ENCODE data around the gene ST3GAL3.
A peak's percentile ranks its signal among the peaks of the same experiment; 100 is the strongest.

Gene ST3GAL3

GRCh38 chr1:43707190-43708001, at the start of gene ST3GAL3:
Gene ST3GAL3 (plus strand): TSS chr1:43707536. CDS start chr1:43736263, 28,727 bp downstream.
- DNase-seq (ENCODE audit: low read depth), result peak; percentile 89

- no peak for DNase-seq (ENCODE audit: low read depth)
Observed at GRCh38 chr1:43659212-43660166, 47.8 kb upstream of the ST3GAL3 start.

- no peak for DNase-seq (ENCODE audit: low read depth)
Observed at GRCh38 chr1:43660355-43660754, 47.0 kb upstream of the ST3GAL3 start.

- no peak for DNase-seq (ENCODE audit: low read depth)
Observed at GRCh38 chr1:43664369-43664768, 43.0 kb upstream of the ST3GAL3 start.

GRCh38 chr1:43666608-43667007, 40.7 kb upstream of the ST3GAL3 start:
- DNase-seq (ENCODE audit: low read depth), result no peak

GRCh38 chr1:43668956-43669355, 38.4 kb upstream of the ST3GAL3 start:
- no peak for DNase-seq (ENCODE audit: low read depth)

- no peak for DNase-seq (ENCODE audit: low read depth)
Observed at GRCh38 chr1:43669878-43670277, 37.5 kb upstream of the ST3GAL3 start.

DNA sequence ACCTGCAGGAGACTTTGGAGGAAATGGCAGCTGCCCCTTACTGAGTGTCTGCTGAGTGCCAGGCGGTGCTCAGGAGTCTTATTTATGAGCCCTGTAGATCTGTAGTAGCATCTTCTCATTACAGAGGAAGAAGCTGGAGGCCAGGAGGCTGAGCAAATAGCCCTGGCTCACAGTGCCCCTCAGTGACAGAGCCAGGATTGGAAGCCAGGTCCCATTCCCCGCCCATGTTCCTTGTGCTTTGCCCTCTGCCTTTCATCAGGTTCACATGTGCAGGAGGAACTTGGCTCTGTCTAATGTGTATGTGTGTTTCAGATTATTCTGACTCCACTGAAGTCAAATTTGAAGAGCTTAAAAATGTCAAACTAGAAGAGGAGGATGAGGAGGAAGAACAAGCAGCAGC, 36.1 kb upstream of the ST3GAL3 start:
- DNase-seq (ENCODE audit: low read depth), result no peak

- no peak for DNase-seq (ENCODE audit: low read depth)
Observed at GRCh38 chr1:43671626-43672330, 35.6 kb upstream of the ST3GAL3 start.

DNA sequence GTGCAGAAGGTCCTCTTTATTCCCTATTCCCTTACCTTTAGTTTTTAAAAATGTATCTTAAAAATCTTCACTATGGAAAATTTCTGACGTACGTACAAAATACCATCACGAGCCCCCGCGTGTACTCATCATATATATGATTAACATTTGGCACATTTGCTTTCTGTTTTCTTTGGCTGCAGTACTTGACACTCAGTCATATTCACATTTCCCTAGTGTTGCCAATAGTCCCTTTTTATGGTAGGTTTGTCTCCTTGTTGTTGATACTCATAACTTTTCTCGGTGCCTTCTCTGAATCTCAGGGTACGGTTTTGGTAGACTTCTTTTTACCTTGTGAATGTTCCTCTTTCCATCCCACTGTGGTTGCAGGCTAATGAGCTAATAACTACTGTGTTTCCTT, 34.1 kb upstream of the ST3GAL3 start:
- no peak for DNase-seq (ENCODE audit: low read depth)

GRCh38 chr1:43678940-43679339, 28.4 kb upstream of the ST3GAL3 start:
- DNase-seq (ENCODE audit: low read depth), result no peak

GRCh38 chr1:43683560-43683959, 23.8 kb upstream of the ST3GAL3 start:
- DNase-seq (ENCODE audit: low read depth), result no peak

DNA sequence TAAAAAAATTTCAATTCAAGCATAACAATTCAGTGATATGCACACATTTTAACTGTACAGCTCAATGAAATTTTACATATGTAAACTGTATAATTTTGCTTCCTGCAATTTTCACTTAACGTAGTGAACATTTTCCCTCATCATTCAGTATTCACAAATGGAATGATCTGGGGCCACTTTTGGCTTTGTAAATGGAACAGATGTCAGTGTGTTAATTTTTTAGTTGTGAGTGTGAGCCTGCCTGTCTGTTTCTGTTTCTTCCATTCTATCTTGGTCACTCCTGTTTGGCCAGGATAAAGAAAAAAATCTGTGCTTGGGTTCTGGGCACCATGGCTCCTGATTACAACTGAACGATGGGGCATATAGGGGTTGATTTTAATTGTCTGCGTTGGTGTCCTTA, 20.5 kb upstream of the ST3GAL3 start:
- no peak for DNase-seq (ENCODE audit: low read depth)

DNA sequence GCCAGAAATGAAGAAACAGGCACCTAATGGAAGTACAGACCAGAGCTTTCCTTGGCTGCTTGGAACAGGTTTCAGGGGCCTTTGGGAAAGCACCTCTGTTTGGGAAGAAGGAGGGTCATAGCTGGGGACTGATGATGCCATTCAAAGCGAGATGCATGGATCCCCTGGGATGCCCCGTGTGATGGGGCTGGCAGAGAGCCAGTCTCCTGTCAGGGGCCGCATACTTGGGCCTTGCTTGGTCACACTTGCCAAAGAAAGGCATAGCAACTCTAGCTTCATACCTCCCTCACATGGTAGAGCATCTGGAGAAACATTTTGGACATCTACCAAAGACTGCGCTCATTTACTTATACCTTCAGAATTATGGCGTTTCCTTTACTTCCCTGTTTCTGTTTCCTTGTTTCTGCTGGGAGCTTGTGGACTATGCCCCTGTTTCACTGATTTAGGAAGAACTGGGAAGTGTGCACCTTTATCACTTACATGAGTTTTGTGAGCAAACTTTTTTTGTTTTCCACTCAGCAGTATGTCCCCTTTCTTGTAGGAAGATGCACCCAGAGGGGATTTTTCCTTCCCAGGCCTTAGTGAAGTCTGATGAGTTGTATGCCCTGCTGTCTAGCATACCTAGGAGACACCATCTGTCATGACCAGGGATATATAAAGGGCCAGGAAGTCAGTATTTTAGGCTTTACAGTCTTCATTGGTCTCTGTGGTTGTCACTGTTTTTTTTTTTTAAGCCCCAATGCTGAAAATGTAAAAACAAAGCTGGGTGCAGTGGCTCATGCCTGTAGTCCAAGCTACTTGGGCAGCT, 19.8 kb upstream of the ST3GAL3 start:
- no peak for DNase-seq (ENCODE audit: low read depth)

DNA sequence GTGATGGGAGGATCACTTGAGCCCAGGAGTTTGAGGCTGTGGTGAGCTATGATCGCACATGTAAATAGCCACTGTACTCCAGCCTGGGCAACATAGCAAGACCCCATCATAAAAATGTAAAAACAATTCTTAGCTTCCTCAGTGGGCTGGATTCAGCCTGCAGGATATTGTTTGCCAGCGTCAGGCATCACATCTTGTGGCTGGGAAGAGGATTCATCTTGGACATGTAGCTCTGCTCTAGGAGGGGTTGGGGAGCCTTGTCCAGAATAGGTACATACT, 19.3 kb upstream of the ST3GAL3 start:
- no peak for DNase-seq (ENCODE audit: low read depth)

DNA sequence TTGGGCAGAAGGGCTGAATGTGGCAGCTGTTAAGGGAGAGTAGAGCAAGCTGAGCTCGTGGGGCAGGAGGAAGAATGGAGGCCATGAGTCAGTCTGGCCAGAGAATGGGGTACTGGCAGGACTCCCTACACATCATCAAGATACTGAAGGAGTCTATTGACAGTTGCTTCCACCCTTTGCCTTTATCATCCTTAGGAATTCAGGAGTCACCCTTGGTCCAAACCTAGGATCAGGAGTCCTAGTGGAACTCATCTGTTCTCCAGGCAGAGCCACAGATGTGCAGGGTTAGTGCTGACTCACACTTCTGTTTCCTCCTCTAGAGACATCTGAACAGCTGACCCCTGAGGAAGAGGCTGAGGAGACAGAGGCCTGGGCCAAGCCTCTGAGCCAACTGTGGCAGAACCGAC, 18.7 kb upstream of the ST3GAL3 start:
- no peak for DNase-seq (ENCODE audit: low read depth)

DNA sequence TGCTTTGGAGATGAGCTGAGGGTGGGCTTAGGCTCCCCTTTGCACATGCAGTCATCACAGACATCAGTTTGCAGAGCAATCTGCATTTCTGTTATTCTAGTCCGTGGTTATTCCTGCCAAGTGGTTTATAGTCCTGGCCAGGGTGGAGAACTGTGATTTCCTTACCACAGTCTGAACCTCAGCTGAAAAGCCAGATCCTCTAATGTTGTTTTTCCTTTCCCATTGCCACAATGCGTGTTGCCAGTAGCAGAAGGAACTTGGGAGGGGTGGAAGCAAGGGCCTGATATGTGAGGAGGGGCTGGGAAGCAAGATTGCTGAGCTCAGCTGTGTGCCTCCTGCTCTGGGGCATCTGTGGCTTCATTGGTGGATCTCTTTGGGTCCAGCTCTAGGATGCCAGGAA, 18.0 kb upstream of the ST3GAL3 start:
- DNase-seq (ENCODE audit: low read depth), result no peak

DNA sequence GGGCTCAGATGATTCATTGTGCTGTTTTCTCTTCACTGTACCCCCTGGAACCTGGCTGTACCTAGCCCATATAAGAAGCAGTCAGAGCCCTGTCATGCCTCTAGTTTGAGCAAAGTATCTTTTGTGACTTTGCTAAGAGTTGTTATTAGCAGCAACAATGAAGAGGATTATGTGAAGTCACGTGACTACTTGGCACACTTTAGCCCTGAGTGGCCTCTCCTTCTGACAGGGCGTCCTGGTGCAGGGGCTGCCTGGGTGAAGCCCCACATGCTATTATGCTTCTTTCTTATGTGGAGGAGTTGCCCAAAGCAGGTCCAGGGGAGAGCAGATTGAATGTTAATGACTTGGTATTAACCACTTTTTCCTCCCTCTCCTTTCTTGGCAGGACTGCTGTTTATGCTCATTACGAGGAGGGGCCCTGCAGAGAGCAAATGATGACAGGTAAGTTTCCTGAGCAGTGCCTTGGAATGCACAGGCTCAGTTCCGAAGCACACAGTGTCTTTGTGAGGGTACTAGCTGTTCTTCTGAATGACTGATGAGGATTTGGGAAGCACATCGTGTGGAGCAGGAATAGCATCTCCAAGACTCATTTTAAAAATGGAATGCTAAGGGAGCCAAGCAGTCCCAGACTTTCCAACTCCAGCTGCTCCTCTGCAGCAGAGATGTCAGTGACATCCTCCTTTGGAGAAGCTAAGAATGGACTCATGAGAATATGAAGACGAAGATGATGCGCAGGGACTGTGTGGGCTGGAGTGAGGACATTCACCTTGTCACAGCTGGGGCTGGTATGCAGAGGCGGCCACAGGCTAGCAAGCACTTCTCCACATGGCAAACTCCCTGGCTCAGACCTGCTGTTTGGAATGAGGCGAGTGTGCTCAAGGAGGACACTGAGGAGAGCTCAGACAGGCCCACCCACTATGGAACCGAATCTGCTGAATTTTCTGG, 15.2 kb upstream of the ST3GAL3 start:
- no peak for DNase-seq (ENCODE audit: low read depth)

- no peak for DNase-seq (ENCODE audit: low read depth)
Observed at GRCh38 chr1:43693371-43693770, 14.0 kb upstream of the ST3GAL3 start.

GRCh38 chr1:43699281-43699680, 8.1 kb upstream of the ST3GAL3 start:
- DNase-seq (ENCODE audit: low read depth), result no peak

DNA sequence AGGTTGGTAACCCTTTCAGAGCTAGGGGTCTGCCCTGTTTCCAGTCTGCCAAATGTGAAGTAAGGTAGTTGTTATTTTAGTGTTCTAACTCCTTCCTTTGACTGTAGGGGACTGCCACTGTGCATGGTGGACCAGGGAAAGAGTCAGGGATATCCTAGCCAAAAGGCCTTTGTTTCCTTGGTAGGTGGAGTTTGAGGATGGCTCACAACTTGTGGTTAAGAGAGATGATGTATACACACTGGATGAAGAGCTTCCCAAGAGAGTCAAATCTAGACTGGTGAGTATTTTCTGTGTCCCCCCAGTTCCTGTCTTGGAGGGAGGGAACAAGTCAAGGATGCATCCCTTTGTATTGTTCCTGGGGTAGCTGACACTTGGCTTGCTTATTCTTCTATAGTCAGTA, 3.5 kb upstream of the ST3GAL3 start:
- DNase-seq (ENCODE audit: low read depth), result no peak
